BJ (cell line): Measurements from ENCODE around the gene MTERF2. TPM values are rescaled to one million over a fixed set of nuclear protein-coding genes. Genes with fewer than 3 reads are reported as not detected.

ENCODE experiments used
- CTCF ChIA-PET: fragments of 350-600 bp; formaldehyde crosslinking; extraction: SDS; loops from one replicate; lab custom pipeline; 2021; ENCODE audit warnings: antibody characterized with exemption, inconsistent platforms; lab: Yijun Ruan, JAX
- POLR2A ChIA-PET: fragments of 300-600 bp; sonication (Branson Sonifier 250); formaldehyde crosslinking; extraction: SDS; loops from one replicate; lab custom pipeline; 2021; ENCODE audit warnings: antibody characterized with exemption; lab: Charles Lee
- DNase-seq: peaks from one replicate; pipeline ENCODE4 v3.0.0-alpha.2; 2011; ENCODE audit warnings: low read depth
- H3K27me3 ChIP-seq: 2 replicates; pipeline ENCODE4 v1.6.0; 2011; ENCODE audit warnings: low read length; ENCODE audit not compliant: control insufficient read depth, insufficient read depth
- H3K36me3 ChIP-seq: 2 replicates; pipeline ENCODE4 v1.5.1; 2011; ENCODE audit warnings: low read length; ENCODE audit not compliant: control insufficient read depth, insufficient read depth
- H3K4me3 ChIP-seq: 2 replicates; pipeline ENCODE4 v1.5.1; 2011; ENCODE audit warnings: low read depth, mild to moderate bottlenecking, control low read depth, low read length
- CTCF ChIP-seq: IDR thresholded peaks from 2 replicates; pipeline ENCODE4 v1.5.1; 2011; ENCODE audit warnings: low read depth, mild to moderate bottlenecking, control low read depth, inconsistent platforms, low read length, moderate library complexity; ENCODE audit not compliant: insufficient read depth
- polyA plus RNA-seq: library from polyadenylated mRNA; depleted of rRNA; stranded (reverse); fragments of >200 nt; gene quantifications from 2 replicates; pipeline ENCODE4 v1.2.3, GENCODE V29; 2011

Gene MTERF2
- polyA plus RNA-seq, 1 experiment, result 3.2 TPM

GRCh38 chr12:106982229-106982628 is 4.7 kb downstream of the MTERF2 start:
- no peaks in the 10 kb centered on the region for H3K27me3 ChIP-seq
- POLR2A ChIA-PET, result interaction anchor here (0.6 kb wide), 1 partner anchor 26 kb away, joined by 4 read pairs; no protein-coding TSS in a partner anchor
- no peak for TF ChIP-seq CTCF
- CTCF ChIA-PET, result interaction anchor here (1.5 kb wide), 1 partner anchor 15 kb away, joined by 4 read pairs; no protein-coding TSS in a partner anchor
- DNase-seq, result no peak
- peaks cover 1% of the 10 kb centered on the region; the same call in 1 of the 2 replicates for H3K36me3 ChIP-seq
- no peak overlapping the region for H3K4me3 ChIP-seq

GRCh38 chr12:106981788-106982187 is 5.2 kb downstream of the MTERF2 start:
- H3K4me3 ChIP-seq, result no peak overlapping the region
- ChIA-PET CTCF (no interaction called here), POLR2A (interaction anchor here (0.6 kb wide), 1 partner anchor 25 kb away, joined by 4 read pairs; no protein-coding TSS in a partner anchor)
- no peak for DNase-seq
- no peak for TF ChIP-seq CTCF
- H3K27me3 ChIP-seq, result no peaks in the 10 kb centered on the region
- peaks cover 1% of the 10 kb centered on the region; the same call in 1 of the 2 replicates for H3K36me3 ChIP-seq

- peaks cover 1% of the 10 kb centered on the region; the same call in 1 of the 2 replicates for H3K36me3 ChIP-seq
- ChIA-PET CTCF (interaction anchor here (2.2 kb wide), 1 partner anchor 110 kb away, joined by 5 read pairs; no protein-coding TSS in a partner anchor), POLR2A (no interaction called here)
- TF ChIP-seq CTCF, result no peak
- H3K4me3 ChIP-seq, result no peak overlapping the region
- DNase-seq, result no peak
- no peaks in the 10 kb centered on the region for H3K27me3 ChIP-seq
These were observed 6.0 kb downstream of the MTERF2 start for GRCh38 chr12:106980944-106981343.

GRCh38 chr12:106978035-106978800 is 8.7 kb downstream of the MTERF2 start:
- CTCF ChIA-PET, result interaction anchor here (0.9 to 1.3 kb wide), 2 partner anchors 11 to 16 kb away, joined by 3 to 4 read pairs; no protein-coding TSS in a partner anchor
- Histone ChIP-seq H3K4me3 (no peak overlapping the region), H3K36me3 (no peaks in the 10 kb centered on the region), H3K27me3 (no peaks in the 10 kb centered on the region)
- no peak for TF ChIP-seq CTCF
- POLR2A ChIA-PET, result interaction anchor here (1.3 kb wide), 1 partner anchor 10 kb away, joined by 5 read pairs; no protein-coding TSS in a partner anchor
- no peak for DNase-seq

- TF ChIP-seq CTCF, result no peak
- Histone ChIP-seq H3K4me3 (no peak overlapping the region), H3K36me3 (no peaks in the 10 kb centered on the region), H3K27me3 (no peaks in the 10 kb centered on the region)
- ChIA-PET CTCF (interaction anchor here (1.9 kb wide), 1 partner anchor 115 kb away, joined by 6 read pairs; no protein-coding TSS in a partner anchor), POLR2A (no interaction called here)
- no peak for DNase-seq
These were observed 10.3 kb downstream of the MTERF2 start for GRCh38 chr12:106976668-106977067.
